GM23248 (cell line): ENCODE data around the gene HPN. TPM values are rescaled to one million over a fixed set of nuclear protein-coding genes. Genes with fewer than 3 reads are reported as not detected.

ENCODE experiments used
- DNase-seq: peaks from one replicate; pipeline ENCODE4 v3.0.0-alpha.2; 2015
- H2AFZ ChIP-seq: fragments of 200-600 bp; sonication (generic); 2 replicates; pipeline ENCODE4 v1.6.1; 2016; ENCODE audit warnings: antibody characterized with exemption
- H3F3A ChIP-seq: fragments of 200-600 bp; sonication (generic); 2 replicates; pipeline ENCODE4 v1.6.1; 2016; ENCODE audit warnings: mild to moderate bottlenecking, antibody characterized with exemption, mixed run types; ENCODE audit not compliant: insufficient read depth
- H3K27ac ChIP-seq: fragments of 200-600 bp; sonication (generic); 2 replicates; pipeline ENCODE4 v1.5.1; 2016; ENCODE audit warnings: mild to moderate bottlenecking
- H3K27me3 ChIP-seq: fragments of 200-600 bp; sonication (generic); replicated peaks from 2 replicates; pipeline ENCODE4 v1.6.1; 2016; ENCODE audit warnings: mild to moderate bottlenecking; ENCODE audit not compliant: insufficient read depth
- H3K36me3 ChIP-seq: fragments of 200-600 bp; sonication (generic); 2 replicates; pipeline ENCODE4 v1.6.1; 2016; ENCODE audit warnings: low read depth, mild to moderate bottlenecking
- H3K4me1 ChIP-seq: fragments of 200-600 bp; sonication (generic); 2 replicates; pipeline ENCODE4 v1.6.1; 2016; ENCODE audit warnings: mild to moderate bottlenecking; ENCODE audit not compliant: insufficient read depth
- H3K4me2 ChIP-seq: fragments of 200-600 bp; sonication (generic); one replicate; pipeline ENCODE4 v1.6.1; 2016; ENCODE audit warnings: mild to moderate bottlenecking; ENCODE audit not compliant: unreplicated experiment
- H3K4me3 ChIP-seq: fragments of 200-600 bp; sonication (generic); 2 replicates; pipeline ENCODE4 v1.5.1; 2016; ENCODE audit warnings: mild to moderate bottlenecking
- H3K79me2 ChIP-seq: fragments of 200-600 bp; sonication (generic); 2 replicates; pipeline ENCODE4 v1.6.1; 2016; ENCODE audit warnings: mild to moderate bottlenecking; ENCODE audit not compliant: insufficient read depth
- H3K9ac ChIP-seq: fragments of 200-600 bp; sonication (generic); 2 replicates; pipeline ENCODE4 v1.6.1; 2016; ENCODE audit warnings: mild to moderate bottlenecking
- H3K9me2 ChIP-seq: fragments of 200-600 bp; sonication (generic); 2 replicates; pipeline ENCODE4 v1.6.1; 2016; ENCODE audit warnings: mixed run types, mild to moderate bottlenecking, moderate library complexity; ENCODE audit not compliant: insufficient read depth
- H3K9me3 ChIP-seq: fragments of 200-600 bp; sonication (generic); one replicate; pipeline ENCODE4 v1.6.1; 2017; ENCODE audit warnings: low read depth
- H4K20me1 ChIP-seq: fragments of 200-600 bp; sonication (generic); 2 replicates; pipeline ENCODE4 v1.6.0; 2016; ENCODE audit not compliant: insufficient read depth
- EZH2 ChIP-seq: fragments of 200-600 bp; sonication (generic); IDR thresholded peaks from 2 replicates; pipeline ENCODE4 v1.6.1; 2018; ENCODE audit warnings: antibody characterized with exemption, mild to moderate bottlenecking; ENCODE audit not compliant: insufficient read depth, poor library complexity, severe bottlenecking
- EZH2phosphoT487 ChIP-seq: fragments of 200-600 bp; sonication (generic); IDR thresholded peaks from 2 replicates; pipeline ENCODE4 v1.6.1; 2018; ENCODE audit warnings: antibody characterized with exemption, moderate library complexity, mild to moderate bottlenecking, low read depth; ENCODE audit not compliant: insufficient read depth
- WGBS, 2 experiments: methylation state at CpG; one replicate each; pipeline ENCODE4 v1.1.6; 2015 to 2017; ENCODE audit warnings: low lambda C conversion rate in 2 of 2, low coverage in 1 of 2; ENCODE audit errors: missing lambda C conversion rate in 2 of 2; 5-methylcytosine and 5-hydroxymethylcytosine counted together
- in situ Hi-C: fragments of 300-500 bp; cut with MboI; formaldehyde crosslinking; loops from 2 replicates; pipeline ENCODE4 v1.15.0; 2020
- polyA plus RNA-seq: library from polyadenylated mRNA; unstranded; fragments of >200 nt; fragmentation: Nextera tagmentation; extraction: Ambion mirVana; gene quantifications from 2 replicates; pipeline ENCODE4 v1.2.1, GENCODE V29; 2016
- total RNA-seq: library from RNA; depleted of rRNA; stranded (reverse); fragments of >200 nt; shearing (Covaris generic); gene quantifications from 2 replicates; pipeline ENCODE4 v1.2.3, GENCODE V29; 2014

HPN gene
- total and polyA plus RNA-seq, 2 experiments from 2014 or later = not detected

GRCh38 chr19:35070471-35070870, 28.9 kb downstream of the HPN start:
- H3K27me3 ChIP-seq = 0 out of 2 replicates have a peak, but pooled peaks cover 3% of the 10 kb centered on the region
- no peaks in the 10 kb centered on the region for H3K9me3 ChIP-seq
- no peaks in the 10 kb centered on the region for H3F3A ChIP-seq
- no peak overlapping the region for H3K9ac ChIP-seq
- no peak overlapping the region for H3K4me3 ChIP-seq
- H3K27ac ChIP-seq = no peak overlapping the region
- H3K79me2 ChIP-seq = no peaks in the 10 kb centered on the region
- H4K20me1 ChIP-seq = no peaks in the 10 kb centered on the region
- no peak for DNase-seq
- 49 to 51% methylated on average over 3 of the region's 3 CpGs for WGBS, 2 experiments
- no peaks in the 10 kb centered on the region for H3K36me3 ChIP-seq
- no peak overlapping the region for H3K4me2 ChIP-seq
- no peaks in the 10 kb centered on the region for H3K9me2 ChIP-seq
- in situ Hi-C loops = no loop called here
- no peak for TF ChIP-seq EZH2phosphoT487
- H2AFZ ChIP-seq = no peak overlapping the region
- 0 out of 2 replicates have a peak, but pooled peaks cover 2% of the 10 kb centered on the region for H3K4me1 ChIP-seq

- H3K9ac ChIP-seq = no peak overlapping the region
- in situ Hi-C loops = no loop called here
Measured at GRCh38 chr19:35073516-35073915, 32.0 kb downstream of the HPN start.

GRCh38 chr19:35073941-35074340, 32.4 kb downstream of the HPN start:
- Histone ChIP-seq H3K9me3 (no peaks in the 10 kb centered on the region), H3K36me3 (no peaks in the 10 kb centered on the region), H3K27me3 (peaks cover 9% of the 10 kb centered on the region; the same call in 1 of the 2 replicates), H2AFZ (no peak overlapping the region), H3K27ac (no peak overlapping the region), H3K4me1 (no peaks in the 10 kb centered on the region), H3K9ac (no peak overlapping the region), H4K20me1 (no peaks in the 10 kb centered on the region), H3K4me3 (no peak overlapping the region), H3F3A (no peaks in the 10 kb centered on the region), H3K79me2 (no peaks in the 10 kb centered on the region), H3K4me2 (no peak overlapping the region), H3K9me2 (no peaks in the 10 kb centered on the region)
- TF ChIP-seq EZH2 (no peak), EZH2phosphoT487 (no peak)
- no peak for DNase-seq
- in situ Hi-C loops = no loop called here
- WGBS, 2 experiments = 53 to 72% methylated on average over 8 of the region's 8 CpGs

More at GRCh38 chr19:35073516-35073915, 32.0 kb downstream of the HPN start:
- TF ChIP-seq EZH2 = no peak
- TF ChIP-seq EZH2phosphoT487 = no peak
- Histone ChIP-seq H3K9me2 (no peaks in the 10 kb centered on the region), H3K27ac (no peak overlapping the region), H3K79me2 (no peaks in the 10 kb centered on the region), H3F3A (no peaks in the 10 kb centered on the region), H4K20me1 (no peaks in the 10 kb centered on the region), H3K4me2 (no peak overlapping the region), H2AFZ (no peak overlapping the region), H3K4me3 (no peak overlapping the region), H3K27me3 (peaks cover 9% of the 10 kb centered on the region; the same call in 1 of the 2 replicates), H3K9me3 (no peaks in the 10 kb centered on the region), H3K36me3 (no peaks in the 10 kb centered on the region), H3K4me1 (0 out of 2 replicates have a peak, but pooled peaks cover under 1% of the 10 kb centered on the region)
- WGBS, 2 experiments = 54% methylated on average over 9 to 10 of the region's 10 CpGs
- DNase-seq = no peak

DNA sequence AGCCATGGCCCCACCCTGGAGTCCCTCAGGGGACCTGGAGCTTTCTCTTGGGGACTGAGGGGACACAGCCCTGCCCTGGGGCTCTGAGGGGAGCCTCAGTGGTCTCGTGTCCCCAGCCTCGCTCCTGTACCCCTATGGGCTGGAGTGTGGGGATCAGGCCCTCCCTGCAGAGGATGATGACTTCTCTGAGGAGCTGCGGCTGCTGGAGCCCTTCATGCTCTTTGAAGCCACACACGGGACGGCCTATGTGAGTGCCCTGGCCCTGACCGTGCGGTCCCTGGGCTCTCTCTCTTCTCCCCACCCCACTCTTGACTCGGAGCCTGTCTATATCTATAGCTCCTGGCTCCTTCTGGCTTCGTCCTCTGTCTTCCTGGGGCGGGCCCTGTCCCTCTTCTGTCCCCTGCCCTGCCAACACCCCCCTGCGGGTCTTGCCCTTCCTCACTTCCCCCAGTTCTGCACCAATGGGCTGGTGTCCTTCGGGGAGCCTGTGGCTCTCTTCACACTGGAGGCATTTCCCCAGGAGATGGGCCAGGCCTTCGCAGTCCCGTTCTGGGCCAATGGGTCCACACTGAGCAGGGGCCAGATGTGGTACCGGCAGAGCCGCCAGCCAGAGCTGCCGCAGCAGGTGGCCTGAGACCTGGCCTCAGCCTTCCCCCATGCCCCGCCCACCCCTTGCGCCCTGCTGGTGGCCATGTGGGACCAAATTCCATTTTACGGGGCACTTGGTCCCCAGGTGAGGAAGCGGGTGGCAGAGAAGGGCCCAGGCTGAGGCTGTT, 33.1 kb downstream of the HPN start:
- Histone ChIP-seq H3K4me3 (no peak overlapping the region), H3K27me3 (peaks cover 8% of the 10 kb centered on the region; the same call in 1 of the 2 replicates), H2AFZ (no peak overlapping the region), H3K4me1 (no peaks in the 10 kb centered on the region), H3K9ac (no peak overlapping the region), H3K4me2 (no peak overlapping the region), H3K9me2 (no peaks in the 10 kb centered on the region), H4K20me1 (no peaks in the 10 kb centered on the region), H3K9me3 (no peaks in the 10 kb centered on the region), H3K79me2 (no peaks in the 10 kb centered on the region), H3K27ac (no peak overlapping the region), H3K36me3 (no peaks in the 10 kb centered on the region), H3F3A (no peaks in the 10 kb centered on the region)
- DNase-seq = no peak
- TF ChIP-seq EZH2phosphoT487 (no peak), EZH2 (no peak)
- WGBS, 2 experiments = 51 to 59% methylated on average over 12 to 19 of the region's 21 CpGs
- in situ Hi-C loops = no loop called here
